Immature natural killer cell (primary cell): ENCODE measurements around the gene TXK. TPM values are rescaled to one million over a fixed set of nuclear protein-coding genes. Genes with fewer than 3 reads are reported as not detected.

Source experiments
- polyA plus RNA-seq, 3 donors: library from polyadenylated mRNA; unstranded; fragments of 300-500 nt; fragmentation: Illumina TruSeq; gene quantifications; one replicate each; pipeline ENCODE4 v1.2.3, GENCODE V29; 2021

The TXK gene
- polyA plus RNA-seq, 3 donors from 2014 or later, result 176 to 314 (median 243) TPM

Other genes starting within 250 kb of the TXK start
- 1 to 10 TPM; 1.7 to 6.4 (median 5.4) TPM for gene NFXL1, start 219.7 kb downstream of the TXK start, polyA plus RNA-seq
- not detected for gene CNGA1, start 117.6 kb downstream of the TXK start, polyA plus RNA-seq
- not detected for gene NIPAL1, start 117.5 kb downstream of the TXK start, polyA plus RNA-seq
- 1 to 10 TPM; 2.2 to 4.8 (median 2.9) TPM for gene TEC, start 135.6 kb upstream of the TXK start, polyA plus RNA-seq
- gene SLAIN2, start 207.3 kb upstream of the TXK start, polyA plus RNA-seq, result 10 to 100 TPM; 15.0 to 36.5 (median 28.4) TPM